Measurements from ENCODE around the gene DEPDC5. TPM values are rescaled to one million over a fixed set of nuclear protein-coding genes. Genes with fewer than 3 reads are reported as not detected.
"Not testable (repeated sequence)": the region's sequence is repeated elsewhere in the genome, so short reads cannot be mapped to it uniquely, and the experiment has no call there.

DEPDC5 gene
- total RNA-seq, 2 donors from 2014 or later: 10.9 to 37.5 TPM

- intact Hi-C loops (cut with DNase I): no loop called here
- Histone ChIP-seq H3K4me1 (replicated peaks) (no peaks in the 10 kb centered on the region), H3K27ac (no peak overlapping the region), H3K9me3 (no peaks in the 10 kb centered on the region), H3K27me3 (replicated peaks; ENCODE audit: insufficient read depth) (no peaks in the 10 kb centered on the region), H3K36me3 (peaks cover 0 to 5% of the 10 kb centered on the region in 2 donors), H3K4me3 (no peak overlapping the region)
- WGBS: 90% methylated on average over 7 of the region's 7 CpGs
- DNase-seq (ENCODE audit: low spot score): no peak
- TF ChIP-seq POLR2A (IDR thresholded peaks at IDR 0.05) (no peak), POLR2AphosphoS5 (IDR thresholded peaks at IDR 0.05) (no peak), CTCF (IDR thresholded peaks at IDR 0.05) (no peak)
These were observed 61.1 kb downstream of the DEPDC5 start for GRCh38 chr22:31814942-31815341.

- DNase-seq (ENCODE audit: low spot score); H3K36me3 ChIP-seq; H3K4me3 ChIP-seq; H3K27ac ChIP-seq; intact Hi-C loops (cut with DNase I); H3K9me3 ChIP-seq; H3K27me3 ChIP-seq (replicated peaks; ENCODE audit: insufficient read depth); H3K4me1 ChIP-seq (replicated peaks): not testable (repeated sequence)
- WGBS: 90% methylated on average over 4 of the region's 4 CpGs
These were observed 61.6 kb downstream of the DEPDC5 start for GRCh38 chr22:31815383-31815814.

- DNase-seq (ENCODE audit: low spot score): no peak
- 97% methylated on average over 4 of the region's 4 CpGs for WGBS
- Histone ChIP-seq H3K36me3 (peaks cover 0 to 10% of the 10 kb centered on the region in 2 donors), H3K9me3 (no peaks in the 10 kb centered on the region), H3K27me3 (replicated peaks; ENCODE audit: insufficient read depth) (no peaks in the 10 kb centered on the region), H3K4me3 (no peak overlapping the region), H3K4me1 (replicated peaks) (no peaks in the 10 kb centered on the region), H3K27ac (no peak overlapping the region)
- no peak for TF ChIP-seq CTCF (IDR thresholded peaks at IDR 0.05)
- TF ChIP-seq POLR2A (IDR thresholded peaks at IDR 0.05): no peak
- no peak for TF ChIP-seq POLR2AphosphoS5 (IDR thresholded peaks at IDR 0.05)
- intact Hi-C loops (cut with DNase I): no loop called here
These were observed 62.9 kb downstream of the DEPDC5 start for GRCh38 chr22:31816750-31817149.

- Histone ChIP-seq H3K27me3 (replicated peaks; ENCODE audit: insufficient read depth) (no peaks in the 10 kb centered on the region), H3K4me1 (replicated peaks) (no peaks in the 10 kb centered on the region), H3K4me3 (no peak overlapping the region), H3K27ac (no peak overlapping the region), H3K9me3 (no peaks in the 10 kb centered on the region), H3K36me3 (peaks cover 0 to 16% of the 10 kb centered on the region in 2 donors)
- 77% methylated on average over 10 of the region's 10 CpGs for WGBS
- intact Hi-C loops (cut with DNase I): no loop called here
- no peak for DNase-seq (ENCODE audit: low spot score)
- TF ChIP-seq POLR2A (IDR thresholded peaks at IDR 0.05) (no peak), POLR2AphosphoS5 (IDR thresholded peaks at IDR 0.05) (no peak), CTCF (IDR thresholded peaks at IDR 0.05) (no peak)
These were observed 64.9 kb downstream of the DEPDC5 start for GRCh38 chr22:31818481-31819392.

GRCh38 chr22:31820655-31821054 lies 66.8 kb downstream of the DEPDC5 start:
- intact Hi-C loops (cut with DNase I): no loop called here
- no peak overlapping the region for H3K27ac ChIP-seq
- H3K4me1 ChIP-seq (replicated peaks): no peaks in the 10 kb centered on the region
- WGBS: 75% methylated on average over 3 of the region's 3 CpGs
- no peak for DNase-seq (ENCODE audit: low spot score)
- no peaks in the 10 kb centered on the region for H3K27me3 ChIP-seq (replicated peaks; ENCODE audit: insufficient read depth)
- H3K9me3 ChIP-seq: no peaks in the 10 kb centered on the region
- peaks cover 0 to 16% of the 10 kb centered on the region in 2 donors for H3K36me3 ChIP-seq
- TF ChIP-seq POLR2AphosphoS5 (IDR thresholded peaks at IDR 0.05) (no peak), POLR2A (IDR thresholded peaks at IDR 0.05) (no peak), CTCF (IDR thresholded peaks at IDR 0.05) (no peak)
- no peak overlapping the region for H3K4me3 ChIP-seq
